Muscle layer of colon (tissue), 2 donors: ENCODE data around the gene DYRK1A.

Experiments
- H3K27ac ChIP-seq: one replicate; pipeline ENCODE4 v1.7.0; 2013; ENCODE audit warnings: low read depth, mild to moderate bottlenecking, low read length, moderate library complexity
- H3K27me3 ChIP-seq, 2 donors: one replicate each; pipeline ENCODE4 v1.7.0; 2013; ENCODE audit warnings: low read length in 2 of 2, mild to moderate bottlenecking in 2 of 2; ENCODE audit not compliant: insufficient read depth in 2 of 2, control insufficient read depth in 1 of 2
- H3K36me3 ChIP-seq: one replicate; pipeline ENCODE4 v1.7.0; 2013; ENCODE audit warnings: mild to moderate bottlenecking, low read length; ENCODE audit not compliant: insufficient read depth
- H3K4me1 ChIP-seq: one replicate; pipeline ENCODE4 v1.7.0; 2013; ENCODE audit warnings: mild to moderate bottlenecking, low read length; ENCODE audit not compliant: insufficient read depth
- H3K4me3 ChIP-seq, 2 donors: one replicate each; pipeline ENCODE4 v1.7.0; 2013; ENCODE audit warnings: low read length in 2 of 2, low read depth in 1 of 2, mild to moderate bottlenecking in 1 of 2, moderate library complexity in 1 of 2
- H3K9ac ChIP-seq: one replicate; pipeline ENCODE4 v1.7.0; 2013; ENCODE audit warnings: low read length
- H3K9me3 ChIP-seq: one replicate; pipeline ENCODE4 v1.7.0; 2013; ENCODE audit warnings: mild to moderate bottlenecking, low read length
- donor health status: abdominal sarcoma.
- donor health status: Adenocarcinoma of cecum.

DYRK1A gene

DNA sequence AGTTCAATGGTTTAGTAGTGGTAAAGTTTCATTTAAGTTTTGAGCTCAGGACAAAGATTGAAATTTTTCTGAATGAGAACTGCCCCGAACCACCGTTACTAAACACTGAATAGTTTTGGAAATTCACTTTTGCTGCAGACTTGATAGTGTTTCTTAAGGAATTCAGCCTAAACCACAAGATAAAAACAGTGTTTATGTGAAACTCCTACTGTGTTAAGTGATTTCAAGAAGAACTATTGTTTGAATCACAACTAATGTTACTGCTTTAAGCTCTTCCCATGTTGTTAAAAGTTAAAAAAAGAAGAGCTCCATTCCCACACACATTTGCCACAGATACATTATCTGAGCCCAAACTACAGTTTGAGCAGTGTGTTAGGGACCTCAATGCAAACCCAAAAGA, 159.2 kb downstream of the DYRK1A start:
- Histone ChIP-seq H3K9me3 (no peaks in the 10 kb centered on the region), H3K36me3 (no peaks in the 10 kb centered on the region), H3K4me1 (no peaks in the 10 kb centered on the region), H3K9ac (no peak overlapping the region), H3K4me3 (no peak overlapping the region), H3K27ac (no peak overlapping the region), H3K27me3 (no peaks in the 10 kb centered on the region)

GRCh38 chr21:37527103-37527502, 160.5 kb downstream of the DYRK1A start:
- Histone ChIP-seq H3K27ac (no peak overlapping the region), H3K9ac (no peak overlapping the region), H3K27me3 (no peaks in the 10 kb centered on the region), H3K4me3 (no peak overlapping the region), H3K36me3 (no peaks in the 10 kb centered on the region), H3K4me1 (no peaks in the 10 kb centered on the region), H3K9me3 (no peaks in the 10 kb centered on the region)

DNA sequence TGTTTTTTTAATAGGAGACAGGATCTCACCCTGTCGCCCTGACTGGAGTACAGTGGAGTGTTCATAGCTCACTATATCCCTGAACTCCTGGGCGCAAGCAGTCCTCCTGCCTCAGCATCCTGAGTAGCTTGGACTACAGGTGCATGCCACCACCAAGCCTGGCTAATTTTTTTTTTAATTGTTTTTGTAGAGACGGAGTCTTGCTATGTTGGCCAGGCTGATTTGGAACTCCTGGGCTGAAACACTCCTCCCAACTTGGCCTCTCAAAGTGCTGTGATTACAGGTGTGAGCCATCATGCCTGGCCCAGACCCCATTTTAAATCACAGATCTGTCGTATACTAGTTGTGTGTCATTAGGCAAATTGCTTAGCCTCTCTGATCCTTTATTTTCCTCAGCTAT, 161.1 kb downstream of the DYRK1A start:
- H3K9me3 ChIP-seq = no peaks in the 10 kb centered on the region
- no peaks in the 10 kb centered on the region for H3K27me3 ChIP-seq
- H3K36me3 ChIP-seq = no peaks in the 10 kb centered on the region
- no peak overlapping the region for H3K9ac ChIP-seq
- H3K4me3 ChIP-seq = no peak overlapping the region
- H3K4me1 ChIP-seq = no peaks in the 10 kb centered on the region
- H3K27ac ChIP-seq = no peak overlapping the region

DNA sequence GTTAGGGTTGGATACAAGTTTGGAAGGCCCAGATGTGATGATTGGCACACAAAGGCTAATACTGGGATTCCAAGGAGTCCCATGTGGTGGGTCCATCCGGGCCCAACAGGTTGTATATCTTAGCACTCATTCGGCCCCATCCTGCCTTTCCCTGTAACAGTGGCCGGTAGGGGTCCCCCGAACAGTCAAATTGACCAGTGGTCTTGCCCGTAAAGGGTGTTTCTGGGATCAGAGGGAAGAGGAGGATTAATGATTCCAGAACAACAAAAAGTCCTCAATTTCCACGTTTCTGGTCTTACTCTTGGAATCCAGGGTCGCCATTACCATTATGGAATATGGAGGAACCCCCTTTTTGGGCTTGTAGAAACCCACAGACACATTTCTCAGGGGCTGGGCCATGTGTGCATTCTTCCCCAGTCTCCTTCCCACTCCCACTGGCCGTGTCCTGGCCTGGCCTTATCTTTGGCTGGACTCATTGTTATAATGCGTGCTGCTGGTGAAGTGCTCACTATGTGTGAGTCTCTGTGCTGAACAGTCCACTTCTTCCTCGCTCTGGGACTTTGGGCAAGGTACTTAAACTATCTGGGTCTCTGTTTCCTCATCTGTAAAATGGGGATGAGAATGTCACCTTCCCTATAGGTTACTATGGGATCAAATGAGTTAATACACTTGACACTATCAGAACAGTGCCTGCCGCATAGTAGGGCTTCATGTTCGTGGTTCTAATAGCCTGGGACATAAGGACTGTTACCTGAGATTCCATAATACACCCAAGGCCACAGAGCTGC, 161.8 kb downstream of the DYRK1A start:
- H3K27ac ChIP-seq = no peak overlapping the region

DNA sequence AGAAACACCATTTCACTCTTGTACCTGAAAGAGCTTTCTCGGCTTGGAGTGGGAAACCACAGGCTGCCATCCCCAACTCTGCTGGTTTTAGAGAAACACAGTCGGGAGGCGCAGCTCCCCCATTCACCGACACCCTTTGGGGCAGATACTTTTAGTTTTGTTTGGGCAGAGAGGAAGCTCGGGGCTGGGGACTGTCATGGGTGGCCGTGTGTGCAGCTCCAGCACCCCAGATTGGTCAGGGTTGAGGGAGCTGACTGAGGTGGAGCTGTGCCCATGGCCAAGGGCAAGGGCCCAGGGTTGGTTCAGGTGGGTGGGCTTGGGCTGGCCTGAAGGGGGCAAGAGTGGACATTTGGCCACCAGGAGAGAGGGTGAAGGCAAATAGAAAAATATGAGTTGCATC, 163.1 kb downstream of the DYRK1A start:
- no peaks in the 10 kb centered on the region for H3K4me1 ChIP-seq
- no peak overlapping the region for H3K27ac ChIP-seq
- no peaks in the 10 kb centered on the region for H3K27me3 ChIP-seq
- no peaks in the 10 kb centered on the region for H3K9me3 ChIP-seq
- no peak overlapping the region for H3K4me3 ChIP-seq
- H3K36me3 ChIP-seq = no peaks in the 10 kb centered on the region
- H3K9ac ChIP-seq = no peak overlapping the region

More for the DNA sequence above, 161.8 kb downstream of the DYRK1A start:
- Histone ChIP-seq H3K4me1 (no peaks in the 10 kb centered on the region), H3K36me3 (no peaks in the 10 kb centered on the region), H3K4me3 (no peak overlapping the region), H3K27me3 (no peaks in the 10 kb centered on the region), H3K9ac (no peak overlapping the region), H3K9me3 (no peaks in the 10 kb centered on the region)

- Histone ChIP-seq H3K36me3 (no peaks in the 10 kb centered on the region), H3K4me1 (no peaks in the 10 kb centered on the region), H3K27me3 (no peaks in the 10 kb centered on the region), H3K9ac (no peak overlapping the region), H3K9me3 (no peaks in the 10 kb centered on the region), H3K27ac (no peak overlapping the region), H3K4me3 (no peak overlapping the region)
Measured at GRCh38 chr21:37530901-37531351, 164.4 kb downstream of the DYRK1A start.

DNA sequence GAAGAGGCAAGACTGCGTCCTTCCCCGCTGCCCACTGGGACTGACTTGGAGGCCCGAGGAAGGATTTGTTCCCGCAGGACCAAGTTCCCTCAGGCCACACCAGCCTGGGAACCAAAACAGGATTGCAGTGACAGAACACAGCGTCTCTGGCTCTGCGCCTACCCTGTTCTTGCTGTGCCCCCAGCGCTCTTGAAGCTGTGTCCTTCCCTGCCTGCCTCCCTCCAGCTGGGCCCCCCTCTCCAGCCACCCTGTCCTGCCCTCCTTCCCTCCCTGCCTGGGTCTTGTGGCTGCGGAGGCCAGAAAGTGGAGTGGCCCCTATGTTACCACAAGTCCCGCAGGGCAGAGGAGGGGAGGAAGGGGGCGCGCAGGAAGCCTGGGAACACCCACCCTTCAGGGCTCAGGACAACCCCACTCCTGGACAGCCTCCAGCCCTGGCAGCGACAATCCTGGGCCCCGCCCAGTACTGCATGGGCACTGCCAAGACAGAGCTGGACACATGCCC, 164.9 kb downstream of the DYRK1A start:
- no peak overlapping the region for H3K4me3 ChIP-seq
- H3K9ac ChIP-seq = no peak overlapping the region
- H3K27me3 ChIP-seq = no peaks in the 10 kb centered on the region
- H3K4me1 ChIP-seq = no peaks in the 10 kb centered on the region
- H3K9me3 ChIP-seq = no peaks in the 10 kb centered on the region
- no peaks in the 10 kb centered on the region for H3K36me3 ChIP-seq
- no peak overlapping the region for H3K27ac ChIP-seq

DNA sequence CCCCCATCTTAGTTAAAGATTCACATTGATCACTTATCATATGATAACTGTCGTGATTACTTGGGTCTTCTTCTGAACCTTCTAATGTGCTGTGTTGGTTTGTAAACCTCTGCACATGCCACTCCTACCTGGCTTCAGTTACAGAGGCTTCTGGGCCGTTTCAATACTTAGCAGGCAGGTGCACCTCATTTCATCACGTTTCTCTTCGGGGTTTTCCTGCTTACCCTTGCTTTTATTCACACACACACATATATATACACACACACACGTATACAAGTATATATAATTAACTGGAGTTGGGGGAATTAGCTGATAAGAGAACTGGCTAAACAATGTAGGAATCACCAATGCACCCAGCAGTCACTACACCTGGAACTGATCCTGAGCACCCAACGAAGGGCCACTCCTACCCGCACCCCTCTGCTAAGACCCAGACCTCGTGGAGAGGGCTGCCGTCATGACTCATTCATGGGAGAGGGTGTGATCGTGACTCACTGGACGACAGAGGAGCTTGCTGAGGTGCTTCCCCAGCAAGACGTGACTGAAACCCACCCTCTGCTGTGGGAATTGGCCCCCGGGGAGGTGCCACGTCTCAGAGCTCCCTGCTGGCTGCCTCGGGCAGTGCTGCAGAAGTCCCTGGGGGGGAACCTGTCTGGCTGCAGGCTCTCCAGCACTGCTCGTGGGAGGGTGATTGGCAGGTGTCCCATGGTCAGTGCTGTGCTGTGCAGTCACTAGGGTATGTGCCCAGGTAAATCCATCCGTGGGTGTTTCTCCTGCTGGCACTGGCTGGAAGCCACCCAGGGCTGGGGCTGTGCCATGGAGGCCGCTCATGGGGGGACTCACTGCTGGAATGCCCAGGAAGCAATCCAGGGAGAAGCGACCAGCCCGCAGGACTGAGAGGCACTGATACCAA, 166.6 kb downstream of the DYRK1A start:
- peaks cover 4% of the 10 kb centered on the region for H3K9me3 ChIP-seq
- H3K4me1 ChIP-seq = no peaks in the 10 kb centered on the region
- H3K4me3 ChIP-seq = no peak overlapping the region
- no peak overlapping the region for H3K9ac ChIP-seq
- no peak overlapping the region for H3K27ac ChIP-seq
- no peaks in the 10 kb centered on the region for H3K36me3 ChIP-seq
- H3K27me3 ChIP-seq = no peaks in the 10 kb centered on the region

- H3K4me3 ChIP-seq = no peak overlapping the region
Measured at GRCh38 chr21:37534431-37534830, 167.9 kb downstream of the DYRK1A start.

GRCh38 chr21:37535130-37535529, 168.6 kb downstream of the DYRK1A start:
- no peak overlapping the region for H3K4me3 ChIP-seq
- peaks cover 4% of the 10 kb centered on the region for H3K9me3 ChIP-seq
- no peak overlapping the region for H3K9ac ChIP-seq
- no peaks in the 10 kb centered on the region for H3K4me1 ChIP-seq
- H3K27me3 ChIP-seq = no peaks in the 10 kb centered on the region
- no peaks in the 10 kb centered on the region for H3K36me3 ChIP-seq
- H3K27ac ChIP-seq = no peak overlapping the region

More at GRCh38 chr21:37534431-37534830, 167.9 kb downstream of the DYRK1A start:
- Histone ChIP-seq H3K9me3 (peaks cover 4% of the 10 kb centered on the region), H3K4me1 (no peaks in the 10 kb centered on the region), H3K27ac (no peak overlapping the region), H3K27me3 (no peaks in the 10 kb centered on the region), H3K36me3 (no peaks in the 10 kb centered on the region), H3K9ac (no peak overlapping the region)

DNA sequence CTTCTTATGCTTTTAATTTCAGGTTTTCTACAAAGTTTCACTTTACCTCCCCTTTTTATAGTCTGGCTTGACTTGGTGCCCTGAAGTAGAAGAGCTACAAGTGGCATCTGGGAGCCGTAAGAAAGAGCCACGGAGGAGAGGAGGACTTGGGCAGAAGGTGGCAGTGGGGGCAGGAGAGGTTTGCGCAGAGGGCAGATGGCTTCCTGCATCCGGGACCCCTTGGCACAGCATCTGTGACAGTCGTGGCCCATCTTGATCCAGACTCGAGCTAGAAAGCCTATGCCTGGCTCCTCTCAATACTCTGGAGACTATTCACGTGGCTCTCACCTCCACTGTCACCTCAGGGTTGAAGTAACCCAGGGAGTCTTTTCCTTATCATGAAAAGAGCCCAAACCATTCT, 169.1 kb downstream of the DYRK1A start:
- Histone ChIP-seq H3K27ac (no peak overlapping the region), H3K27me3 (no peaks in the 10 kb centered on the region), H3K36me3 (no peaks in the 10 kb centered on the region), H3K9me3 (peaks cover 4% of the 10 kb centered on the region), H3K9ac (no peak overlapping the region), H3K4me1 (no peaks in the 10 kb centered on the region), H3K4me3 (no peak overlapping the region)
